HG03469 (cell line): Measurements from ENCODE around the gene PLXNA4.

ENCODE experiments used
- ATAC-seq: cut with Tn5 transposase; IDR thresholded peaks from one replicate; pipeline ENCODE4 v1.9.1; 2021; ENCODE audit warnings: mild to moderate bottlenecking, moderate library complexity, moderate number of reproducible peaks; ENCODE audit not compliant: unreplicated experiment

The PLXNA4 gene

DNA sequence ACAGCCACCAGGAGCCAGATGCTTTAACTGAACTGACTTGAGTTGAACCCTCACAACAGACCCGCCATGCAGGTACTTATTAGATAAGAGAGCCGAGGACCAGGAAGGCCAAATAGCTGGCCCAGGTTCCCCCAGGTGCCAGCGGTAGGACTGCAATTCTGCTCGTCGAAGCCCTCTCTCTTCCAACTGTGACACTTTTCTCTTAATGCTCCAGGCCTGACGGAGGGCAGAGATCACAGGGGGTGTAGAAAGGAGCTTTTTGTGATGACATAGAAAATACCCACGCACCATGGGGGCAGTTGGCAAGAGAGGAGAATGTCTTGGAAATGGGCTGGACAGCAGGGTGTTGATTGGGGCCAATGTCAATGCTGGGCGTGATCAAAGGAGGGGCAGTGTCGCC is 208.5 kb downstream of the PLXNA4 start:
- ATAC-seq: no peak

DNA sequence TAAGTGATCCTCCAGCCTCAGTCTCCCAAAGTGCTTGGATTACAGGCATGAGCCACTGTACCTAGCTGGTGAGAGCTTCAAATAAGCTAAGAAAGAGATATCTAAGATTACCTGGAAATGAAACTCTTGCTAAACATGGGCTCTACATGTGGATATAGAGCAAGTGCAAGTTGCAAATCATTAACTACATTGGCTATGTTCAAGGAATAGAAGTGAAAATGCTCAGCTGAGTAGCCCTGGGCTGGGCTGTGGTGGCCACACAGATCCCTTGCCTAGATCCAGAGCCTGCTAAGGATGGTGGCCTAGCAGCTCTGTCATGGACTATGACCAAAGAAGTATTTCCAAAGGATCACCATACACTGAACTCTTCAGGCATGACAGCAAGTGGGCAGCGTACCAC is 209.3 kb downstream of the PLXNA4 start:
- no peak for ATAC-seq

DNA sequence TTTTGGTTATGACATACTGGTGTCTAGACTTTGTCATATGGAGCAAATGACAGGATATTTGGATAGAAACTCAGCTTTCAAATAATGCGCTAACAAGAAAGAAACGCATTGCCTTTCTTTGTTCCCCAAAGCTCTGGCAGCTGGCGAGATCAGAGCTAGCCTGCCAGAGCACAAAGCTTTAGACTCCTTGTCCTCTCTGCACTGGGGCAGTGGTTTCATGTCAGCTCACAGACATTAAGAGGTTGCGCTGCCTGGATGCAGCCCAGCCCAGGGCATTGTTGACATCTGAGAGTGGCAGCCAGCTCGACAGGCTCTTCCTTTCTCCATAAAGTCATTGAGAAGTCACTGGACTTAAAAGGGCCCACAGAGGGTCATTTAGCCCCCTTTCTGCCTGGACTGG is 212.0 kb downstream of the PLXNA4 start:
- no peak for ATAC-seq

DNA sequence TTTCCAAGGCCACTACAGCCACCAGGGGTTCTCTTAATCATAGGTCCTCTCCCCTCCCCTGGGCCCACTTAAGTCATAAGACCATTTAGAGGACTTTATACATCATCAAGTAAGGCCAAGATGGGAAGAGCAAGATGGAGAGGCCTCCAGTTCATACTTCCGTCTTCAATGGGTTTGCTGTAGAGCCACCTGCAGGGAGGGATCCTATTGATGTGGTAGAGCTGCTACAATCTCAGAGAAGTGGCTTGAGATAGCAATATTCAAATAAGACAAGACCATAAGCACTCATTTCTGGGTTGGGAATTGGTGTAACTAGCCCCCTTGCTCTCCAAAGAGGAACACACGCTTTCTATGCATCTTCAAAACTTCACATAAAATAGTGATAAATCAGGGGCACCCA is 214.2 kb downstream of the PLXNA4 start:
- no peak for ATAC-seq

DNA sequence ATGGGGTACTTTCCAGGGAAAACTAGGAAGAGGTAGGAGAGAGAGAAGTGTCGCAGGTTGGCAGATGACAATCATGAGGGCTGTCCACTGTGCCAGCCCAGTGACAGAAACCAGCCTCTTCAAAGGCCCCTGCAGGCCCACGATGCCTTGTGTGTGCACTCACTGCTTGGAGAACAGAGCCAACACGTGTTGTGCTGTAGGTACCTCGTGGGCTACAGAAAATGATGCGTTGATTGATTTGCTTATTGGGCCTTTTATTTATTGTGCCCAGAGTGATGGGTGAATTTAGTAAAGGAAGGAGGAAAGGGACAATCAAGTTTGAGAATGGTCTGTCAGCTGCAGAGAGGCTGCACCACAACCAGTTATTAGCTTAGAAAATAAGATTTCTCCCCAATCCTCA is 215.1 kb downstream of the PLXNA4 start:
- ATAC-seq: no peak

DNA sequence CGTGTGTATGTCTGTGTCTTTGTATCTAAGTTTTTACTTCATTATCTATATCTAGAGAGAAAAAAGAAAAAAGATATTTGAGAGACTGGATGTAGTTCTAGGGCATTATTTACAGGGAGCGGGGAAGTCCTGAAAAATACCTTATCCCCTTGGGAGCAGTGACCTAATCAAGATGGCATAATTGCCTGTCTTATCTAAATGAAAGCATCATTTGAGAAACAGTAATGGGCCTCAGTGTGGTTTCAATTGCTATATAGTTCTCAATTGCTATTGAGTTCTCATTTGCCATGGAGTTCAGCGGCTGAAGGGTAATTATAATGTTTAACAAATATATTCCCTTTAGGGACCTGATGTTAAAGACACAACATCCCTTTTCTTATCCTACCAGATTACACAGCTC is 216.5 kb downstream of the PLXNA4 start:
- ATAC-seq: no peak

DNA sequence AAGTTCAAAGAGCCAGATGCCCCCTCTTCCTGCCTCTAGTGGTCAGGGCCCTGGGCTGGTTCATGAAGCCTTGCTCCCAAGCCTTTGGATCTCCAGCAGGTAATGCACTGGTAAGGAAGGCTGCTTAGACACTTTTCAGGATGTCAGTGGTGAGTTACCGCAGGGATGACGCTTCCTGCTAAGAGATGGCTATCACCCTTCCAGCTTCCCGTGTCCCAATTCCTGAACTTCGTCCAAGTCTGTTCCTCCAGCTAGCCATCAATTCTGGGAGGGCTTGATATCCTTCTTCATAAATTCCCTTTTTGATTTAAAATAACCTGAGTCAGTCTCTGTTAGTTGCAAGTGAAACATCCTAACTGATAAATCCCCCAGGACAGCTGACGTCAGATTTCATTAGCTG is 221.2 kb downstream of the PLXNA4 start:
- no peak for ATAC-seq

DNA sequence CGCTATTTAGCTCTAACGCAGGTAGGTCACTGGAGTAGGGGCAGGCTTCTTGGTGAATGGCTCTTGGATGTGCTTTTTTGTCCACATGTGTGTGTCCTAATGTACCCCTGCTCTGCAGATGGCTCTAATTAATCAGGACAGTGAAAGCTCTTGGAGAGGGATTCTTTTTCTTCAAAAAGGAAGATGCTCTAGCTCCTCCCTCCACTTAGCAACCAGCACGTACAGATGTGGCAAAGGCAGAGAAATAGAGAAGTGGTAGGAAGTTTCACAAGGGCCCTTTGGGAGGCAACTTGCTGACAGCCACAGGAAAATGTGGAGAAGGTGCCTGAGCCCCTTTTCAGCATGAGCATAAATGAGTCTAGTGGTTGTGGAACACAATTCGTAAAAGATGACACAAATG is 221.7 kb downstream of the PLXNA4 start:
- ATAC-seq: no peak

DNA sequence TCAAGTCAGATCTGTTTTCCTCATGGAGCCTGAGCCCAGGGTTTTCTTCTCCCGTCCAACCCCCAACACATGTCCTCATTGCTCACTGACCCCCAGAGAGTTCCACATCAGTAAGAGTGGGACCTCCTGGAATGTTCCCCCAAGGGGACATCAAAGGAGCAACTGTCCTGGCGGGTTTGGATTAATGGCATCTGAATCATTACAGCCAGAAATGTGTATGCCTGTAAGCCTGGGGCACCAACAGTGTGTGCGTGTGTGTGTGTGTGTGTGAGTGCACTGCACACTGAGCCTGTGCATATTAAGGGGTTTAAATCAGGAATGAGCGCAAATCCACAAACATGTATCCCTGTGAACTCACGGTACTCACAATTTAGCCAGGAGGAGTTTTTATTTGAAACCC is 222.3 kb downstream of the PLXNA4 start:
- no peak for ATAC-seq

DNA sequence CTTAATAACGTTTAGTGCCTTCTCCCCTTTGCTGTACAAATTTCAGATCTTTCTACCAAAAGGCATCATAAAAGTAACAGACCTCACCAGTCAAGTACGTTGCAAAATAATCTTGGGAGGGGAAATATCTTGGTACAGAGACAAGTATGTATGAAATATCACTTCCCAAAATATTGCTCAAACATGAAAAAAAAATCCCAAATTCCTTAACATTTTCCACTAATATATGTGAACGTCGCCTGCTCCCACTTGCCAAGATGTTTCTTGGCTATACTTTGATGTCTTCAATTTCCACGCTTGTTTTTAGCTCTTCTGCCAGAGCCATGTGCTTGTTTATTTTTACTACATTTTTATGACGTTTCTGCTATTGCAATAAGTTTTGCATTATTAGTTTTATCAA is 223.5 kb downstream of the PLXNA4 start:
- no peak for ATAC-seq

DNA sequence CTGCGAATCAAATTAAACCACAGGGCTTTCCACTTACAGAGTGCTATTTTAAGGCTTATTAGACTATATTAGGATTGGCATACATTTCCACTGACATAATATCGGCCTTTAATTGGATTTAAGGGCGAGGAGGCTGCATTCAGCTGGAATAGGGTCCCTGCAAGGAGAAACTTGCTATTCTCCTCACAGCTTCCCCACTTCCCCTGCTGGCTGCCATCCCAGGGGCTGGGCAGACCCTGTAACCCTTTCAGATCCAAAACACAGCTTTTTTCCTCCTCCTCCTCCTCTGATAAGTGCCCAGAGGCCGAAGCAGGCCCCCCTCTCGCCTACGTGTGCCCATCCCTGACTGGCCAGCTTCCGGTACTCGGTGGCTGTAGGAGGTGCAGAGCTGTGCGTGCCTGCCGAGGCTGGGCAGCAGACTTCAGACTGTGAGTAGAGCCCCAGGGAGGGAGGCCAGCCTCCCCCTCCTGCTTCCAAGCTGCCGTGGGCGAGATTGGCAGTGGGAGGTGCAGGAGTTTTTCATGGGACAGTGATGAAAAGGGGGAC is 224.2 kb downstream of the PLXNA4 start:
- ATAC-seq: no peak

DNA sequence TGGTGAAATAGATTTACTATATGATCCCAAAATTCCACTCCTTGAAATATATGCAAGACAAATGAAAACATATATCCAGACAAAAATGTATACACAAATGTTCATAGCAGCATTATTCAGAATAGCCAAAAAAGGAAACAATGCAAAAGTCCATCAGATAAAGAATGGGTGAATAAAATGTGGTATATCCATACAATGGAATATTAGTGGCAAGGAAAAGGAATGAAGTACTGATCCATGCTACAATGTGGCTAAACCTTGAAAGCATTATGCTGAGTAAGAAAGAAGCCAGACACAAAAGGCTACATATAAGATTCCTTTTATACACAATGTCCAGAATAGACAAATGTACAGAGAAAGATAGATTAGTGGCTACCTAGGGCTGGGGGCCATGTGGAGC is 225.5 kb downstream of the PLXNA4 start:
- ATAC-seq: no peak

DNA sequence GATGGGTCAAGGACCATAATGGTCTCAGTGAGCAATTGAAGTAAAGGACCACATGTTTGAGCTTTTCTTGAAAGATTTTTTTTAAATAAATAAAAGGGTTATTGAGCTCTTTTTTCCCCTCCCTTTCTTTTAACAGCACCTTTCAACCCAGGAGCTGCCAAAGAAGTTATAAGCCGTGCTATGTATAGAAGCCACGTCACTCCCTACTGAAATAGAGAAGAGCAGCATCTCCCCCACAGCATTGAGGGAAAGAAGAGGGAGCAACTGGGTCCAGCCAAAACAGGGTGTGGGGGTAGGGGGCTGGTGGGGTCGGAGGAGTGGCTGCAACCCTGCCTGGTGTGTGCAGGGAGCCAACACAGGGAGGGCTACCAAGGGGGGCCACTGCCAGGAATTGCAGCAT is 227.2 kb downstream of the PLXNA4 start:
- no peak for ATAC-seq

DNA sequence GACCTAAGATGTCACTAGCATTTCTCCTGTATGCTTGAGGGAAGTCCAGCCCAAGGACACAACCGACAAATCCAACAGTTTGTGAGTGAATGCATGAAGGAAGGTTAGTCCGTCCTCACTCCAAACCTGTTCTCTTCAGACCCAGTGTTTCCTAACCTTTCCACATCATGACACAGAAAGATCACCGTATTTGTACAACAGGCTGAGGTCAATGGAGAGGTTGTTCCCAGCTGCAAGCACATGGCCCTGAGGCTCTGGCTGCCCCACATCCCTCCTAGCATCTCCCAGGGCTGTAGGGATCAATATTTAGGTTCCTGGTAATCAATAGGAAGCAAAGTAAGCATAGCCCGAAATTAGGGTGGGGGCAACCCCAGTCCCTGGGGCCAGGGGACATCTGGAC is 227.9 kb downstream of the PLXNA4 start:
- no peak for ATAC-seq

DNA sequence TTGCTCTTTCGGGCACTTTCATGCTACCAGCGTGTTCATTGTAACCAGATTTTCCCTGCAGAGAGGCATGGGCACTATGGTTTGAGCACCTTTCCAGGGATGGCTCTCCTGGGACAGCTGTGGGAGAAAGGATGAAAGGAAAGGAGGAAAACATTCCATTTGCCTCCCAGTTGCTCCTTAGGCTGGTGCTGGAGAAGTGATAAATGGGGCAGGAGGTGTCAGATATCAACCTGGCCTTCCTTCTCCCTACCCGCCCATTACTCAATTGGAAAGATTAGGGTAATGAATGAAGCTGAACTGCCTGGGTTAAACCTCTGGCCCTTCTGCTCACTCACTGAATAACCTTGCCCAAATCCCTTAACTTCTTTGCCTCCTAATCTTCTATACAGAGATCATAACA is 228.4 kb downstream of the PLXNA4 start:
- no peak for ATAC-seq

DNA sequence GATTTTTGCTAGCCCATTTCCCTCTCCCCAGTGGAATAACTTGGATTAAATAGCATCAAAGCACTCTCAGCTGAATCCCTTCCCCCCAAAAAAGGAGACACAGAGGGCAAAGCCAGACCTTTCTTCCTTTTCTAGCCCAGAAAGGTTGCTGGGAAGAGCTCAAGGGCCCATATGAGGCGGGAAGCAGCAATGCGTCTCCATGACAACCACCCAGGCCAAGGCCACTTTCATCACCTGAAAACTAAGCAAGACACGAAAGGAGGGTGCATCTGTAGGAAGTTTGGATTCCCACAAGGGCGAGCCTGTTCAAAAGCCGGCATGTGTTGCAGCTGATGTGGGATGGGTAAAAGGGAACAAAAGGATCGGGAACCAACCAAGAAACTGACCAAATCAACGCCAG is 229.1 kb downstream of the PLXNA4 start:
- ATAC-seq: no peak

DNA sequence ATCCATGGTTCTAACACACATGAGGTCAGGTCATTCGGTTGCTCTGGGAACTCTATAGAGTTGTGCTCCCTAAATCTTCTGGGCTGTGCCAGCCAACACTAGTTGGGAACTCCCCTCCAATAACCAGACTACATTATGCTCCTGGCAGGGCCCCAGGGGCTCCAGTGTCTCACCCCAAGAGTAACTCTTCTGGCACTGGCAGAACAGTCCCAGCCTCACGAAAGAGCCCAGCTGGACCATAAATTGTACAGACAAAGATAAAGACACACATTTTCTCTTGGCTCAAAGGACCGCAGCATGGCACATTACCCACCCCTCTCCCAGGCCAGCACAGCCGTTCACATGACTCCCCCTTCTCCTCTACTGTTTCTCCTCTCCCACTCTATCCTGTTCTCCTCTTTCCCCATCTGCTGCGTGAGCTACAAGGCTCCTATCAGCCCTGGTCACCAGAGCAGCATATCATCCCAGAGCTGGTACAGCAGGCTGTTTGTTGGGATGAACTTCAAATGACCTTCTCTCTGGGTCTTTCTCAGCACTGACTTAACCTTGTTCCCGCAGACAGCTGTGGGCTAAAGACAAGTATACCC is 230.6 kb downstream of the PLXNA4 start:
- no peak for ATAC-seq

DNA sequence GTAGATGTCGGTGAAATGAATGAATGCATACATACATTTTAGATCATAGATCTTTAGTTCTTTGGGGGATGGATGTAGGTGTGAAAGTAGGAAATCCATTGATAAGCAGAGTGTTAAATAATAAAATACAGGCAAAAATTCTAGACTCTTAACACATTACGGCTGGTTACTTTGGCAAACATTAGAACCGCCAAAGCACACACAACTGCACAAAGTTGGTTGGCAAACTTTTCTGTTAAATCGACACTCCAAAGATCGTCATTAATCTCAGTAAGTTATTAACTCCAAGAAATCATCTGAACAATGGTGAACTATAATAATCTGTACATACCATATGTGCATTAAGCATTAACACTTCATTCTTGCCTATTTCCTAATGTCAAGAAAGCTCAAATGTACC is 231.2 kb downstream of the PLXNA4 start:
- ATAC-seq: no peak

DNA sequence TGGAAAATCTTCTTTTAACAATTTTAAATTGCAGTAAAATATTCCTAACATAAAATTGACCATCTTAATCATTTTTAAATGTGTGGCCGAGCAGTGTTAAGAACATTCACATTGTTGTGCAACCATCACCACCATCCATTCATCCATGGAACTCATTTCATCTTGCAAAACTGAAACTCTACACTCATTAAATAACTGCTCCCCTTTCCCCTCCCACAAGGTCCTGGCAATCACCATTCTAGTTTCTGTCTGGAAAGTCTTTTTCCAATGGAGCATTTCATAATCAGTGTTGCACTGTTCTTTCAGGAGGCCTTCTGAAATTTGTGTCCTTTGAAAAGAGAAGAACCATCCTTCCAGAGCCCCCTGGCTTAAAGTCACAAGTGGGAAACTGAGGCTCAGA is 233.1 kb downstream of the PLXNA4 start:
- no peak for ATAC-seq

DNA sequence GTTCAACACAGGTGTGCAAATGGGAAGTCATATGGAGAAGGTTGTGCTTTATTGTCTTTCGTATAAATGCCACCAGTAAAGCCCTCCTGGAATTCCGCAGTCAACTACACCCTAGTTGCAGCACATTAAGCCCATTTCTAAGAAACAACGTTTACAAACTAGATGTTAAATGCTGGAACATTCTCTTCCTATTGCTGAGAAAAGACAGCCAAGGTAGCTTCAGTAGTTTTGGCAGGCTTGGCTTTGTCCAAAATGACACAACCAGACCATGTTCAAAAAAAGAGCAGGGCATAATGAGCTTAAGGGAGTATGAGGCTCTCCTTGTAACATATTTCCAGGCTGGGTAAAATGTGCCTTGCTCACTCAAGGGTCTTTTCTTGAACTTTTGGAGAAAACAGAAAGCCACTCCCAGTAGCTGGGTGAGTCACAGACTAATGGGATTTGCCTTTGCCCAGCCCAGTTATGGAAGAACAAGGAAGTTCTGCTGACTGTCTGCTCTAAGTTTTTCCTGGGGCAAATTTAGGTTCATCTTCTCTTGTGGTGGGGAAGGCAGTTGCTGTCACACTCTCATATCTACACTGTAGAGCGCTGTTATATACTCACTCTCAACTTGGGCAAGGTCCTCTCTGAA is 238.7 kb downstream of the PLXNA4 start:
- no peak for ATAC-seq

DNA sequence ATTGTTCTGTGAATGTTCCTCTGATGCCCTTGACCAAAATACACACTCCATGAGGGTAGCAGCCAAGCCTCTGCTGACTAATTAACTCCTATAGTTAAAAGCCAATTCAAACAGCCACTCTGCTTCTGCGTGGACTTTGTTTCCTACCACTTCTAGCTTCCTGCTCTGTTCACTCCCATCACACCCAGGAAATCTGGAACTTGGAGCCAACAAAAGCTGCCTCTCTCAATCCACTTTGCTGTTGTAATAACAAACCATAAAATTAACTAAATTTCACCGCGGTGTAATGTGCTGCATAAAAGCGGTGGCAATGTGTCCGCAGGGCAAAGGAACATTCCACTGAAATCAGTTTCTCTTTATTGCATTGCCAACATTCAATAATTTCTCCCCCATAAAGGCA is 239.5 kb downstream of the PLXNA4 start:
- ATAC-seq: no peak

DNA sequence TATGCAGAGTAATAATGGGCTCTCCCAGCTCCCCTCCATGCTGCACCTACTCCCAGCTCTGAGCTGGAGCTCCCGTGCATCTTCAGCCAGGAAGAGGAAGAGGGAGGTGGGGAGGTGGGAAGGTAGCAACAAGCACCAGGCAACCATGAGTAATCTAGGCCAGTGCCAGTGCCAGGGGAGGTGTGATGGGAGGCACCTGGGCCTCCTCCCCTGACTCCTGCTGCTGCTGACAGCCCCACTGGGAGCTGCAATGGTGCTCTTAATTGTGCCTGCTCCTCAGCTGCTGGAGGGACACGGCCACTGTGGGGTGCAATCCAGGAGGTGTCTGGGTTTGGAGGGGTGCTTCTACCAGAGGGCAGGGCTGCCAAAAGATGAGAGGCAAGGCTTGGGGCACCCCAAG is 243.0 kb downstream of the PLXNA4 start:
- no peak for ATAC-seq

DNA sequence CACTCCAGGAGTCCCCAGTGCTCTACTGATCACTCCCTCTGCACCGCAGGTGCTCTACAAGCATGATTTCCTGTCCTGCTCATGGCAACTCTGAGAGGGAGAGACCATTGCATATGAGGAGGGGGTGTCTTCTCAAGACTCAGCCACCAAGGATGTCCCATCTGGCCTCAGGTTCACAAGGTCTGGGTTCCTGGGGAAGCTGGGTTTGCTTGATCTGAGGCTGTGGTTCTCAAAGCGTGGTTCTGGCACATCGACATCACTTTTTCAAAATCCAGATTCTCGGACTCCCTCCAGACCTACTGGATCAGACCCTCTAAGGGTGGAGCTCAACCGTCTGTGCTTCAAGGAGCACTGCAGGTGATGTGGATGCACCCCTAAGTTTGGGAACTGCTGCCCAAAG is 247.5 kb downstream of the PLXNA4 start:
- ATAC-seq: no peak
